GM19372 (cell line): ENCODE measurements around the gene DDR2.
"Not testable (repeated sequence)": the region's sequence is repeated elsewhere in the genome, so short reads cannot be mapped to it uniquely, and the experiment has no call there.

ENCODE experiments used
- ATAC-seq: cut with Tn5 transposase; IDR thresholded peaks from one replicate; pipeline ENCODE4 v1.9.1; 2021; ENCODE audit warnings: mild to moderate bottlenecking, low read depth, moderate library complexity; ENCODE audit not compliant: unreplicated experiment

DDR2 gene

GRCh38 chr1:162753998-162754585 is 121.8 kb downstream of the DDR2 start:
- no peak for ATAC-seq

- no peak for ATAC-seq
Measured at GRCh38 chr1:162755306-162755705, 123.0 kb downstream of the DDR2 start.

GRCh38 chr1:162756523-162756922 is 124.3 kb downstream of the DDR2 start:
- ATAC-seq, result no peak

GRCh38 chr1:162757476-162757875 is 125.2 kb downstream of the DDR2 start:
- no peak for ATAC-seq

GRCh38 chr1:162765788-162766187 is 133.5 kb downstream of the DDR2 start:
- no peak for ATAC-seq

- no peak for ATAC-seq
Measured at GRCh38 chr1:162772571-162773154, 140.4 kb downstream of the DDR2 start.

- ATAC-seq, result no peak
Measured at GRCh38 chr1:162774007-162774406, 141.7 kb downstream of the DDR2 start.

- ATAC-seq, result no peak
Measured at GRCh38 chr1:162779043-162779442, 146.8 kb downstream of the DDR2 start.

- no peak for ATAC-seq
Measured at GRCh38 chr1:162782671-162783070, 150.4 kb downstream of the DDR2 start.

GRCh38 chr1:162784926-162785325 is 152.7 kb downstream of the DDR2 start:
- ATAC-seq, result not testable (repeated sequence)

GRCh38 chr1:162788783-162789182 is 156.5 kb downstream of the DDR2 start:
- ATAC-seq, result not testable (repeated sequence)

GRCh38 chr1:162790303-162790984 is 158.2 kb downstream of the DDR2 start, which contains the start of gene HSD17B7:
Gene HSD17B7, plus strand, starts transcription at chr1:162790702. Its CDS starts 99 bp downstream, at chr1:162790801.
- peak; percentile 100 for ATAC-seq

- not testable (repeated sequence) for ATAC-seq
Measured at GRCh38 chr1:162790985-162791357, 158.7 kb downstream of the DDR2 start.

GRCh38 chr1:162794284-162794683 is 162.0 kb downstream of the DDR2 start:
- not testable (repeated sequence) for ATAC-seq

GRCh38 chr1:162796617-162797279 is 164.5 kb downstream of the DDR2 start:
- ATAC-seq, result not testable (repeated sequence)

- ATAC-seq, result not testable (repeated sequence)
Measured at GRCh38 chr1:162799995-162800830, 167.9 kb downstream of the DDR2 start.

- not testable (repeated sequence) for ATAC-seq
Measured at GRCh38 chr1:162807503-162807902, 175.2 kb downstream of the DDR2 start.

- ATAC-seq, result not testable (repeated sequence)
Measured at GRCh38 chr1:162812357-162812756, 180.1 kb downstream of the DDR2 start.

GRCh38 chr1:162818136-162818535 is 185.9 kb downstream of the DDR2 start:
- not testable (repeated sequence) for ATAC-seq

- not testable (repeated sequence) for ATAC-seq
Measured at GRCh38 chr1:162818666-162819065, 186.4 kb downstream of the DDR2 start.
